Measurements from ENCODE around the gene IGF2BP2. TPM values are rescaled to one million over a fixed set of nuclear protein-coding genes. Genes with fewer than 3 reads are reported as not detected.
A peak's percentile ranks its signal among the peaks of the same experiment; 100 is the strongest.

IGF2BP2 gene
- total and polyA plus RNA-seq, 2 of the 13 experiments (the other 11 are each of a cell fraction or from before 2014, with no cell fraction given) = 6.5 to 46.0 TPM

DNA sequence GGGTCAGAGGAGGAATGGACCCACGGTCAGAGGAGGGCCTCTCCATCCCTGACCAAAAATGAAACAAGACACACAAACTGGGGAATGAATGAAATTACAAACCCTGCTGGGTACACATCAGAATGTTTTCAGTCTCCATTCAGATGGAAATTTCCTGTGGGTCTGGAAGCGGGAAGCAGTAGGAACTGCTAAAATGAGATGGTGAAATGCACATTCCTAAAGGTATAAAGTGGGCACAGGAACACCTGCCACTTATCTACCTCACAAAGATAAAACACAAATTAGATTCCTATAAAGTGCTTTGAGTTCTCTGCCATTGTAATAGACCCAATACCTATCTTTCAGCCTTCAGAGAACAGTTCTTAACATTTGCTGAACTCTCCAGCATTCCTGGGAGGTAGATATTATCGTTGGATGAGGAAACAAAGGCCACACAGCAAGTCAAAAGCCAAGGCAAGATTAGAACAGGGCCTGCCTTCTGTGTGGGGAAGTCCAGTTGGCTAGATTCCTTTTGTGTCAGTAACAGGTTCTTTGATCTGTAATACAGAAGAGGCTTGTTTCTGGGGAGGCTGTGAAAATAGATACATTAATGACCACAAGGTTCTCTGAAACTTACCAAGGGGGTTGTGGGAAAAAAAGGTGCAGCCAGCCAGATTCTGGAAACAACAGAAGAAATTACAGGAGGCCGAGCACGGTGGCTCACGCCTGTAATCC, 98.4 kb downstream of the IGF2BP2 start (continued):
- TF ChIP-seq FOXM1 (CRISPR knock-in tag; IDR thresholded peaks at IDR 0.05) (no peak), ZNF275 (CRISPR knock-in tag; IDR thresholded peaks at IDR 0.05; ENCODE audit: borderline replicate concordance) (no peak), ZNF672 (CRISPR knock-in tag; IDR thresholded peaks at IDR 0.05) (no peak), ZBTB42 (CRISPR knock-in tag; IDR thresholded peaks at IDR 0.05) (no peak), ZNF225 (CRISPR knock-in tag; IDR thresholded peaks at IDR 0.05) (no peak), RBFOX2 (IDR thresholded peaks at IDR 0.05; ENCODE audit: low read depth, low read length) (no peak), ZBTB44 (CRISPR knock-in tag; IDR thresholded peaks at IDR 0.05) (no peak), PBX3 (CRISPR knock-in tag; IDR thresholded peaks at IDR 0.05; ENCODE audit: borderline replicate concordance) (no peak), MAFG (CRISPR knock-in tag; IDR thresholded peaks at IDR 0.05) (no peak), ZNF713 (CRISPR knock-in tag; IDR thresholded peaks at IDR 0.05) (no peak), SRSF4 (IDR thresholded peaks at IDR 0.05; ENCODE audit: low read depth, low read length, poor library complexity, severe bottlenecking) (no peak), SP4 (CRISPR knock-in tag; IDR thresholded peaks at IDR 0.05) (no peak), ZNF619 (CRISPR knock-in tag; IDR thresholded peaks at IDR 0.05) (no peak), IKZF5 (CRISPR knock-in tag; IDR thresholded peaks at IDR 0.05) (no peak), ZNF335 (CRISPR knock-in tag; IDR thresholded peaks at IDR 0.05) (no peak), NKX3-1 (CRISPR knock-in tag; IDR thresholded peaks at IDR 0.05) (no peak), CEBPG (CRISPR knock-in tag; IDR thresholded peaks at IDR 0.05) (peak; percentile 6; the same call in 1 of the 2 replicates), BCL3 (CRISPR knock-in tag; IDR thresholded peaks at IDR 0.05) (no peak), KMT2A (CRISPR knock-in tag; IDR thresholded peaks at IDR 0.05) (no peak), RFXANK (CRISPR knock-in tag; IDR thresholded peaks at IDR 0.05) (no peak)
- TF ChIP-seq, protein P1, sequence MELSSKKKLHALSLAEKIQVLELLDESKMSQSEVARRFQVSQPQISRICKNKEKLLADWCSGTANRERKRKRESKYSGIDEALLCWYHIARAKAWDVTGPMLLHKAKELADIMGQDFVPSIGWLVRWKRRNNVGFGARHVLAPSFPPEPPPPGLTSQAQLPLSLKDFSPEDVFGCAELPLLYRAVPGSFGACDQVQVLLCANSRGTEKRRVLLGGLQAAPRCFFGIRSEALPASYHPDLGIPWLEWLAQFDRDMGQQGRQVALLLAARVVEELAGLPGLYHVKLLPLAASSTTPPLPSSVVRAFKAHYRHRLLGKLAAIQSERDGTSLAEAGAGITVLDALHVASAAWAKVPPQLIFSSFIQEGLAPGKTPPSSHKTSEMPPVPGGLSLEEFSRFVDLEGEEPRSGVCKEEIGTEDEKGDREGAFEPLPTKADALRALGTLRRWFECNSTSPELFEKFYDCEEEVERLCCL (CRISPR knock-in tag; IDR thresholded peaks at IDR 0.05; ENCODE audit: borderline replicate concordance) = no peak
- TF ChIP-seq, protein P2, sequence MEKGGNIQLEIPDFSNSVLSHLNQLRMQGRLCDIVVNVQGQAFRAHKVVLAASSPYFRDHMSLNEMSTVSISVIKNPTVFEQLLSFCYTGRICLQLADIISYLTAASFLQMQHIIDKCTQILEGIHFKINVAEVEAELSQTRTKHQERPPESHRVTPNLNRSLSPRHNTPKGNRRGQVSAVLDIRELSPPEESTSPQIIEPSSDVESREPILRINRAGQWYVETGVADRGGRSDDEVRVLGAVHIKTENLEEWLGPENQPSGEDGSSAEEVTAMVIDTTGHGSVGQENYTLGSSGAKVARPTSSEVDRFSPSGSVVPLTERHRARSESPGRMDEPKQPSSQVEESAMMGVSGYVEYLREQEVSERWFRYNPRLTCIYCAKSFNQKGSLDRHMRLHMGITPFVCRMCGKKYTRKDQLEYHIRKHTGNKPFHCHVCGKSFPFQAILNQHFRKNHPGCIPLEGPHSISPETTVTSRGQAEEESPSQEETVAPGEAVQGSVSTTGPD (CRISPR knock-in tag; IDR thresholded peaks at IDR 0.05) = no peak
